ENCODE data around the gene NEK4. TPM values are rescaled to one million over a fixed set of nuclear protein-coding genes. Genes with fewer than 3 reads are reported as not detected.

NEK4 gene
- total and polyA plus RNA-seq, 2 of the 13 experiments (the other 11 are each of a cell fraction or from before 2014, with no cell fraction given): 16.5 to 38.0 TPM

GRCh38 chr3:52795298-52795900 lies 24.7 kb upstream of the NEK4 start (continued):
- TF ChIP-seq ZXDC (CRISPR knock-in tag; IDR thresholded peaks at IDR 0.05) (no peak), ZNF30 (CRISPR knock-in tag; IDR thresholded peaks at IDR 0.05) (no peak), HMG20B (CRISPR knock-in tag; conservative IDR thresholded peaks at IDR 0.05) (no peak), FOSL1 (CRISPR knock-in tag; IDR thresholded peaks at IDR 0.05; ENCODE audit: borderline replicate concordance) (no peak), ZNF747 (CRISPR knock-in tag; IDR thresholded peaks at IDR 0.05; ENCODE audit: borderline replicate concordance) (0 out of 2 replicates have a peak, but pooled peaks have one; percentile 35), ZNF281 (CRISPR knock-in tag; IDR thresholded peaks at IDR 0.05; ENCODE audit: borderline replicate concordance) (peak; percentile 92), POGK (CRISPR knock-in tag; conservative IDR thresholded peaks at IDR 0.05) (peak; percentile 57), ZFYVE20 (CRISPR knock-in tag; IDR thresholded peaks at IDR 0.05; ENCODE audit: borderline replicate concordance, low read depth) (no peak), ARNT2 (CRISPR knock-in tag; IDR thresholded peaks at IDR 0.05; ENCODE audit: low read depth) (peak; percentile 77), ZFX (CRISPR knock-in tag; IDR thresholded peaks at IDR 0.05; ENCODE audit: low read depth) (no peak), TEAD3 (CRISPR knock-in tag; optimal IDR thresholded peaks at IDR 0.05; ENCODE audit: borderline replicate concordance) (peak; percentile 54), XBP1 (CRISPR knock-in tag; IDR thresholded peaks at IDR 0.05) (no peak), POLR2AphosphoS5 (IDR thresholded peaks at IDR 0.05; ENCODE audit: low read depth, low read length) (peak; percentile 53), MAX (IDR thresholded peaks at IDR 0.05) (peak; percentile 81), DDIT3 (CRISPR knock-in tag; IDR thresholded peaks at IDR 0.05) (no peak), FOXA3 (CRISPR knock-in tag; IDR thresholded peaks at IDR 0.05) (peak; percentile 84), ZNF629 (CRISPR knock-in tag; conservative IDR thresholded peaks at IDR 0.05) (no peak), ZNF501 (CRISPR knock-in tag; IDR thresholded peaks at IDR 0.05) (no peak; the same call in 1 of the 2 replicates), ZNF839 (CRISPR knock-in tag; IDR thresholded peaks at IDR 0.05; ENCODE audit: borderline replicate concordance) (no peak), ZBTB7A (CRISPR knock-in tag; IDR thresholded peaks at IDR 0.05) (peak; percentile 50; the same call in 1 of the 2 replicates), ZBTB7B (CRISPR knock-in tag; IDR thresholded peaks at IDR 0.05) (peak; percentile 93), ZNF207 (IDR thresholded peaks at IDR 0.05; ENCODE audit: borderline replicate concordance) (no peak)

Data from HepG2 (cell line).